Hippocampal formation (tissue), 2 donors: ENCODE results near the gene MBD4.
"Not testable (repeated sequence)": the region's sequence is repeated elsewhere in the genome, so short reads cannot be mapped to it uniquely, and the experiment has no call there.

ENCODE experiments used
- DNase-seq, 2 donors: peaks; one replicate each; lab custom pipeline; 2025; lab: John Stamatoyannopoulos, UW

The MBD4 gene

DNA sequence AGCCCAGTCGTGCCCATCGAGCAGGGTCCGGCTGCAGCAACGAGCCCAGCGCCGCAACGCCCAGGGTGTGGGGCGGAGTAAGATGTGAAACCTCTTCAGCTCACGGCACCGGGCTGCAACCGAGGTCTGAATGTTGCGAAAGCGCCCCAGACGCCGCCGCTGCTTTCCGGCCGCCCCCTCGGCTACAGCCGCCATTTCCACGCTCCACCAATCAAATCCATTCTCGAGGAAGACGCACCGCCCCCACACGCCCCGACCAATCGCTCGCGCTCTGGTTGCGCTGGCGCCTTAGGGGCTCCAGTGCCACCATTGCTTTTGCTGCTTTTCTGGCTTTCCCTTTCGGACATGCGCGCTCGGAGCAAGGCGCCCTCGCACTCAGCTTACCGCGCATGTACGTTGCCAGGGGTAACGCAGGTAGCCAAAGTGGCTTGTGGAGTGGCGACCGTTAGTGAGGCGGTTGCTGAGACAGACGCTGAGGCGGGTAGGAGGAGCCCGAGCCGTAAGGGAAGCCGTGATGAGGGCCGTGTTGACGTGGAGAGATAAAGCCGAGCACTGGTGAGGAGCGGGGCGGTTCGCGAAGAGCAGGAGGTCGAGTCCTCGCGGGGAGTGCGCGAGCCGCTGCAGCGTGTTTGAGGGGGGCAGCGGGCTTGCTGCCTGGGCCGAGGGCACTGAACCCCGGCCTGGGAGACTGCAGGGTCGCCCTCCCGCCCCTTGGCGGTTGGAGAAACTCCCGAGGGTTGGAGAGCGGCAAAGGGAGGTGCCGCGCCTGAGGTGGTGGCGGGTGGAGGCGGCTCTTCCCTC, at the start of gene MBD4, which contains the start of gene IFT122:
TSS of gene MBD4 (minus strand) at position 132 of the 801 bp plus-strand sequence. CDS start at position 17, 115 bp downstream.
TSS of gene IFT122 (plus strand) at position 408 of the 801 bp plus-strand sequence. CDS start at position 515, 107 bp downstream.
- DNase-seq = peak; percentile 96 to 97

DNA sequence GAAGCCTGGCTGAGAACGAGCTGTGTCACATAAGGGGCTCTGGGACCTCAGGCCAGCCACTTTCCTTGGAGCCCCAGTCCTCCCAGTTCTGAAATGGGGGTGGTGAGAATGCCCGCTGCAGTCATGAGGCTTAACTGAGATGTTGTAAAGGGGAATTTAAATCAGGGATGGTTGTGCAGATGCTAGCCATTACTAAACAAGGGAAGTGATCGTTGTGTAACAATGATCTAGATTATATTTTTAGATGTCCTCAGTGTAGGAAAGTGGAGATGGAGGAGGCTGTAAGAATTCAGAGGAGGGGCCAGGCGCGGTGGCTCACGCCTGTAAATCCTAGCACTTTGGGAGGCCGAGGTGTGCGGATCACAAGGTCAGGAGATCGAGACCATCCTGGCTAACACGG, 49.5 kb upstream of the MBD4 start:
- not testable (repeated sequence) for DNase-seq

DNA sequence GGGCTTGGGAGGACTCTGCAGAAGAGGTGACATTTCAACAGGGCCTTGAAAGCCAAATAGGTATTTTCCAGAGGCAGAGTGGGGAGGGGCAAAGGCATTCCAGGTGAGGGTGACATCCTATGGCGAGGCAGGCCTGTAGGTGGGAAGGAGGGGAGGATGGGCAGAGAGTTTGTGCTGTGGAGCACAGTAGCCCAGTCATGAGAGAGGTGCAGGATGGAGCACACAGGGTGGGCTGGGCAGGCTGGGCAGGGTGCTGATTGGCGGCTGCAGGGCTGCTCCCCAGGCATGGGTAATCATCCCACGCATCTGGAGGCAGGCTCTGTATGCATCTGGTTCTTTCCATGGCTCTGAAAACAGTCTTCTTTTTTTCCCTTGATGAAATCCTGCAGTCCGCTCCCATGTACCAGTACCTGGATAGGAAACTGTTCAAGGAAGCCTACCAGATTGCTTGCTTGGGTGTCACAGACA, 48.2 kb upstream of the MBD4 start:
- not testable (repeated sequence) for DNase-seq

DNA sequence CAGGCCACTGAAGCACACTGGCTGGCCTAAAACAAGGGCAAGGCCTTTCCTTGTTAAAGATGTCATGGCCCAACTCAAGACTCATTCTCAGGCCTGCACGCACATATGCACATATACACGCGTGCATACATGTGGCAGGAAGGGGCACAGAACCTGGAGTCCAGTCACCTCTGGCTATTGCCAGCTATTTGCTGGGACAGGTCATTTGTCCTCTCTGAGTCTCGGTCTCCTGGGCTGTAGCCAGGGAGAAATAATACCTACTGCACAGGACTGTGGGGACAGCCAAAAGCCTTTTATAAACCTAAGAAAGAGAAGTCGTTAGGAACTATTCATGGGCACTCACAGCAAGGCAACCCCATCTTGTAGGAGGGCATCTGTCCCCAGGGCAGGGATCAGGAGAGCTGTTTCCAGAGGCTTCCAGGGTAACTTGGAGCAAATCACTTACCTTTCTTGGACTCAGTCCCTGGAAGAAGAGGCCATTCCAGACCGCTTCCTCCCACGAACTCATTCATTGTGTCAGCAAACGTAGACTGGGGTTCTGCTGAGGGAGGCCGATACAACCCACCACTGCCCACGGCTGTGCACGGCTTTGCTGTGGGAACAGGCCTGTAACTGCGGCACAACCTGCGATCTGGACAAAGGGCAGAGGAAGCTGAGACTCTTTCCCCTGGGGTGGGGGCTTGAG, 47.6 kb upstream of the MBD4 start:
- no peak for DNase-seq

DNA sequence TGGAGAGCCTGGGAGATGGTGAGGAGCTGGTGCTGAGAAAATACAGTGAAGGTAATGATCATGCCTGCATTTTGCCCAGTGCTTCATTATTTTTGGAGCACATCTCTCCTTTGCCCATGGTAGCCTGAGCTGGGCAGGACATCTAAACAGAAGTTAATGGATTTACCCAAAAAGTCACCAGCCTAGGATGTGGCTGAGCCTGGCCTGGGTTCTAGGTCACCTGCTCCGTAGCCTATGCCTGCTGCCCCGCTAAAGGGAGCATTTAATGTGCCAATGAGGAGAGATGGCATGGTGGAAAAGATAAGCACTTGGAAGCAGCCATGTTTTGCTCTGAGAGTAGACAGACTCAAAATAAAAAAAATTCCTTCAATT, 46.9 kb upstream of the MBD4 start:
- DNase-seq = no peak

DNA sequence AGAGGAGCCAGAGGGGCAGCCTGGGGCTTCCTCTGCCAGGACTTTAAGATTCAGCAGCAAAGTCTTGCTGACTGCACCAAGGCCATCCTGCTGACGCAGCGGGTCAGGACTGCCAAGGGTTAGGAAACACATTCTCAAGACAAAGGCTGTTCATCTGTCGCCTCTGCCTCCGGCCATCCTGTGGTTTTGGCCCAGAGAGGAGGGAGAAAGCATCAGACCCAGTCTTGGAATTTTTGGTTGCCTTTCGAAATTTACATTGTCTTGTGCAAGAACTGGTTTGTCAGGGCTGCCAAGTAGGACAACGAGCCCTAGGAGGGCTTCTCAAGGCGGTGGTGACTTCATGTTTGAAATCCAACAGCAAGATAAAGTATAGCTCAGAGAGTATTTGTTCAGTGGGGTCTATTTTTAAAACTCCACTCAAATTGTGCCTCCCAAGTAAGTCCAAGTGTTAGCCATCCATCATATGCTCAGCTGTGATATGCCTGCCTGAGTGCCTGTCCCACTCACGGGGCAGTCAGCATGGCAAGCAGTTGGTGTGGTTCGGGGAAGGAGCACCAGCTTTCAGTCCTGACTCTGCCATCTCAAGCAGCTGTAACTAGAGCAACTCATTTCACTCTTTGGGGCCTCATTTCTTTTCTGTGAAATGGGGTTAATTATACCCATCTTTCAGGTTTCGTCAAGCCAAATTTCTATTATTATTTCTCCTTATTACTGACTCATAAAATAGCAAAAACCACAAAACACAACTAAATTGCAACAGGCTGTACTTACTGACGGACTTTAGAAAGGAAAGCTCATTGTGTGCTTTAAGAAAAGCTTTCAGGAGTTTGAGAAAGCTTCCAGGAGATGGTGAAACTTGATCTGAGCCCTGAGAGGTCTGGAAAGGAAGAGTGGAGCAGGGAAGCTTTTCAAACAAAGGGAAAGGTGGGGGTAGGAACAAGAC, 46.2 kb upstream of the MBD4 start:
- peak in 1 of 2 donors; percentile 22 for DNase-seq

DNA sequence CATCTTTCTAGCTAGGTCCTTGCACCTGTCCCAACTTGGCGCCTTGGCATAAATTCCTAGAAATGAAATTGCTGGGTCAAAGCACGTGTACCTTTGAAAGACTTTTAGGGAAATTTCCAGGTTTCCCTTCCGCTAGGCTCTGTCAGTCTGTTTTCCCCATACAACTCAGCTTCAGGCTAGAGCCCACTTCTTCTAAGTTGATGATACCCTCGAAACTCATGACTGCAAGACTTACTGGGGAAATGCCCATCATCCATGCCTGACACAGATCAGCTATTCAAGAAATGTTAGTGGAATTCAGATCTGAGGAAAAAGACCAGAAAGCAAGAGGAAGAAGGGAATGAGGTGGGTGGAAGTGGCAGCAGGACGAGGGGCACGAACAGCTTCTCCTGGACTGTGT, 45.4 kb upstream of the MBD4 start:
- DNase-seq = not testable (repeated sequence)

DNA sequence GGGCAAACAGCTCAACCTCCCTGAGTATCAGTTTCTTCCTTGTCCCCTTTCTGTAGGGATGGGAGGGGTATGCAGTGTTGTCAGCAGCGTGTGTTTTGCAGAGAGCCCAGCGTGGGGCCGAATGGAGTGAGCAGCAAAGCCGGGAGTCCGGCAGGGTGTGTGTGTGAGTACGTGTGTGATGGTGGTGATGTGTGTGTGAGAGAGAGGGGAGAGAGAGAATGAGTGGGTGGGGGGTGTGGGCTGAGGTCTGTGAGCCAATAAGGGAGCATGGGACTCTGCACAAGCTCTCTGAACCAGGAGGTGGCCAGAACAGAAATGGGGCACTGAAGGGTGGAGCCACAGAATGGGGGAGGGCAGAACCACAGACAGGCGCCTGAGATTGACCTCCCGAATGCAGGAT, 44.1 kb upstream of the MBD4 start:
- DNase-seq = no peak

DNA sequence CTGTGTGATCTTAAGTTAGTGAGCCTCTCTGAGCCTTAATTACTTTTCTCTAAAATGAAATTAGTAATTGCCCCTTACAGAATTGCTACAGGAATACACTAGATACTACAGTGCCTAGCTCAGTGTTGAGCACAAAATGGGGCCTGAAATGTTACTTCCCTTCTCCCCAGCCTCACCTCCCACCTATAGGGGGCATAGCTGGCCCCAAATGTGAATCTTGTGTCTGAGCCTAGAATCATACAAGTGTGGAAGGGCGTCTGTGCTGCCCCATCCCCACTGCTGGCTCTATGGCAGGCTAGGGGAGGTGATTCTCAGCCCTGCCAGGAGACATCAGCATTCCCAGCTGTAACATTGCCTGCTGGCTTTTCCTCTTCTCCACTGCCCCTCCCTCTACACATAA, 43.0 kb upstream of the MBD4 start:
- no peak for DNase-seq

DNA sequence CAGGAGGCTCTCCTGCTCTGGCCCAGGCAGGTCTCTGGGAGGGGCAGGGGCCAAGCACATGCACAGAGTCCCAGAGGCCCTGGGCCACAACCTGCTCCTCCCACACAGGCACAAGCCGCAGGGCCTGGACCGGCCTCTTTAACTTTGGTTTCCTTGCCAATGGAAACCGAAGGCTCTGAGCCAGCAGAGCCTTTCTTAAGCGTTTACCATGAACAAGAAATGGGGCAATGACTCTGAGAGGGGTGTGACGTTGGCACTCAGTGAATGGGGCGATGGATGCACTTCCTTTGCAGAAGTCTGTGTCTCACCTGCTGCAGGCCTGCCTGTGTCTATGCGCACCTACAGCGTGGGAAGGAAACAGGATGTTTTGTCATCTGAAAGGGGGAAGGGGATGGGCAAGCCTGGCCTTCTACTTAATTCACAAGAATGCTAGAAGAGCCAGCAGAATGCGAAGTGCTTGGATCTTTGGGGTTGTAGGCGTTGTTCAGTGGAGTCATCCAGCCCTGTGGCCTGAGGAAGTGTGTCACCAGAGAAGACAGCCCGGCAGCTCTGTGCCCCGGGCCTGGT, 42.1 kb upstream of the MBD4 start:
- DNase-seq = no peak

DNA sequence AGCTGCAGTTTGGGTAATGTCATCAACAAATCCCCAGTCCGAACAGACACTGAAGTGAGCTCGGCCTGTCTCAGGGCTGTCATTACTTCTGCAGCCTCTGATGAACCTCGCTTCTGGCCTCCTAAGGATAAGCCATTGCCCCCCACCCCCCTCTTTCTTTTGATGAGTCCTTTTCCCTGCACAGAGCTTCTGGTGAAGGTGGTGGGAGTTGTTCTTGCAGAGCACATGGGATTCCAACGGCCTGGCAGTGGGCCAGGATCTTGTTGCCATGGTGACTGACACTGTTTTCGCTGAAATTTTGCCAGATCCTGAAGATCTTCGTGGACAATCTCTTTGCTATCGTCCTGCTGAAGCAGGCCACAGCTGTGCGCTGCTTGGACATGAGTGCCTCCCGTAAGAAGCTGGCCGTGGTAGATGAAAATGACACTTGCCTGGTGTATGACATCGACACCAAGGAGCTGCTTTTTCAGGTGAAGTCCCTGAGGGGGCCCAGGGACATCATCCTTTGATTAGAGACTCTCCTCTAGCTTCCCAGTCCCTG, 41.5 kb upstream of the MBD4 start:
- not testable (repeated sequence) for DNase-seq

DNA sequence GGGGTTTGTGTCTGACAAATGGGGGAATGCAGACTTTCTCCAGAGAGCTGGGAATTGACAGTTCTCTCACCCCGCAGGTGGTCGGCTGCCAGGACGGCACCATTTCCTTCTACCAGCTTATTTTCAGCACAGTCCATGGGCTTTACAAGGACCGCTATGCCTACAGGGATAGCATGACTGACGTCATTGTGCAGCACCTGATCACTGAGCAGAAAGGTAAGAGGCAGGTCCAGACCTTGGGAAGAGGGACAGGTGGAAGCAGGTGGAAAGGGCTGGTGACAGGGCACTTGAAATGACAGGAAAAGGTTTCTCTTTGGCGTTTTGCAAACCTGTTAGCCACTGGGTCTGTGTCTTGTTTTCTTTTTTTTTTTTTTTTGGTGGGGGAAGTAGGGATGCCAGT, 36.8 kb upstream of the MBD4 start:
- DNase-seq = no peak

DNA sequence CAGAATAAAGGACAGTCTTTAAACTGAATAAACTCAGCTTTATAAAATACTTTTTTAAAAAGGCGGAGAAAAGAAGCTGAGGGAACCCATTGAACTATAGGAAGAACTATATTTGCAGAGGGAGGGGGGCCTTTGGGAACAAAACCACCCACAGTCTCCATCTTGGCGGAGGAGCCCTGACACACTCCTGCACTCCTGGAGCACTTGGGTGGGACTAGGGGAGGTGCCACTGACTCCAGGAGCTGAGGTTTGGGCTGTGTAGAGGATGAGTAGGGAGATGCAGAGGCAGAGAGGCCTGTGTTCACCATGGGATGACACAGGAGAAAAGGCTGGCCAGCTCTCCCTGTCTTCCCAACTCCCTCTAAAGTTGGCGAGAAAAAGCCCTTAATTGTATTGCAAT, 36.1 kb upstream of the MBD4 start:
- DNase-seq = no peak

DNA sequence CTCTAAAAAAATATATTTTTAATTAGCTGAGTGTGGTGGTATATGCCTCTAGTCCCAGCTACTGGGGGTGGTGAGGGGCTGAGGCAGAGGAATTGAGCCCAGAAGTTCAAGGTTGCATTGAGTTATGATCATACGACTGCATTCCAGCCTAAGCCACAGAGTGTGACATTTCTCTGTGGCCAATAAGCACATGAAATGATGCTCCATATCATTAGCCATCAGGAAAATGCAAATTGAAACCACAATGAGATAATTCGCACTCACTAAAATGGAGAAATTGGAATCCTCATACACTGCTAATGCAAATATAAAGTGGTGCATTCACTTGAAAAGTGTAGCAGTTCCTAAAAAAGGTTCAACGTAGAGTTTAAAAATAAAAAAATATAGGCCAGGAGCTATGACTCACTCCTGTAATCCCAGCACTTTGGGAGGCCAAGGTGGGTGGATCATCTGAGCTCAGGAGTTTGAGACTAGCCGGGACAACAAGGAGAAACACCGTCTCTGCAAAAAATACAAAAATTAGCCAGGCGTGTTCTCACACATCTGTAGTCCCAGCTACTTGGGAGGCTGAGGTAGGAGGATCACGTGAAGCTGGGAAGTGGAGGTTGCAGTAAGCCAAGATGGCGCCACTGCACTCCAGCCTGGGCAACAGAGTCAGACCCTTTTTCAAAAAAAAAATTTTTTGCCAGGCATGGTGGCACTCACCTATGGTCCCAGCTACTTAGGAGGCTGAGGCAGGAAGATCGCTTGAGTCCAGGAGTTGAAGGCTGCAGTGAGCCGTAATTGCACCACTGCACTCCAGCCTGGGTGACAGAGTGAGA, 35.4 kb upstream of the MBD4 start:
- no peak for DNase-seq

DNA sequence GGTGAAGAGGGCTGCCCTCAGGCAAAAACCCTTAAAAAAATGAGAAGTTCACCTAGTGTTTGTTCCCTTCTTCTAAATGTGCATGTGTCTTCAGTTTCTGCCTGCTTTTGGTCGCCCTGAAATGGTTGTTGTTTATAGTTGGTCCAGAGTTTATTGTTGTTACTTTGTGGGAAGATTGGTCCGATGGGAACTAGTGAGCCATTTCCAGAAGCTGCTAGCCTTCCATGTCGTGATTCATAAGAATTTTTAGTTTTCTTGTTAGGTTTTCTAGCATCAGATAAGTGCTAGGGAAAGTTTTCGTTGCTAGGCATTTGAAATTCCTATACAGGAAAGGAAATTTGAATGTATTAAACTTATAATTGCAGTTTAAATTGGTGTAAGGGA, 34.0 kb upstream of the MBD4 start:
- no peak for DNase-seq

DNA sequence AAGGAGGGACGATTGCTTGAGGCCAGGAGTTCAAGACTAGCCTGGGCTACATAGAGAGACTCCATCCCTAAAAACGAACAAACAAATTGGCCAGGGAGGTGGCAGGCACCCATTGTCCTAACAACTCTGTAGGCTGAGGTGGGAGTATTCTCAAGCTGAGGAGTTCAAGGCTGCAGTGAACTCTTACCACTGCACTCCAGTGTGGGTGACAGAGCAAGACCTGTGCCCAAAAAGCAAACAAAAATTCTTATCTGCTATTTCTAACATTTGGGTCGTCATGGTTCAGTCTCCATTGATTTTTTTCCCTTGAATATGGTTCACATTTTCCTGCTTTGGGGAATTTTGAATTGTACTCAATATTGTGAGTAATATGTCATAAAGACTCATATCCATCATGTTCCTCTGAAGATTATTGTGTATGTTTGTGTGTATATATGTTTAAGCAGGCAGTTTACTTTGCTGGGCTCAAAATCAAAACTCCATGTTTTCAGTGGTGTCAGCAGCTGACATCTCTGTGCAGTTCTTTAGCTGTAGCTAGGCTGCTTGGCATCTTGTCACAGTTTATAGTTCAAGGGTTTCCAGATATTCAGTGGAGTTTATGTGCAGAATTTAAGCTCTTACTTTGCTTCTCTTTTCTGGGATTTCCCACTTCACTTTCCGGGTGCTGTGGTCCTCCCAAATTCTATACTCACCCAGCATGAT, 33.5 kb upstream of the MBD4 start:
- no peak for DNase-seq

DNA sequence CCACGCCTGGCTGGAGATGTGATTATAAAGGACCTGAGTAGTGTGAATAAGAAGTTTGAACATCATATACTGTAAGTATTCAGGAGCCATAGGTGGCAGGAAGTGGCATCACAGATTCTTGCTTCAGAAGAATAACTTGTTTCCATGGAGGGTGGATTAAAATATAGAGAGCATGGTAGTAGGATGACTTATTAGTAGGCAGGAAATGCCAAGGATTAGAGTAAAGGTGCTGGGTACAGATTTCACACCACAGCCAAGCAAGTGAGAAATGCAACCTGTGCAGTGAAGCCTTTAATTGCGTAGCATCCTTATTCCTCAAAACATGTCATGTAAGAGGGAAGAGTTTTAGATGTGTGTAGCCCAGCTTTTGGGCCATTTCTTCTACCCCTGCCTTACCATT, 31.1 kb upstream of the MBD4 start:
- DNase-seq = no peak

DNA sequence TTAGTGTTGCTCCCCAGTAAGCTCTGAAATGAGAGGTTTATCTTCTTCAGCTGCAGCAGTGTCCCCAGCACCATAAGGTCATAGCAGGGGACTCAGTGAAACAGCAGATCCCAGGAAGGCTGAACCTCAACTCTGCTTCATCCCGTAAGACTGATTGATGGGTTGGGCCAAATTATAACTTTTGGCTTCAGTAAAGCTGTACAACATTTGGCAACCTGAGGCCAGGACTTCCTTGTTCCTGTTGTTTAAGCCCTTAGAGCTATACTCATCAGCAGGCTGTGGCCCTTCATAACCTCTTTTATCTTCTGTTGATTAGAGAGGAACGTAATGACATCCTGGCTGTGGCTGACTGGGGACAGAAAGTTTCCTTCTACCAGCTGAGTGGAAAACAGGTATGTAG, 29.3 kb upstream of the MBD4 start:
- DNase-seq = no peak

DNA sequence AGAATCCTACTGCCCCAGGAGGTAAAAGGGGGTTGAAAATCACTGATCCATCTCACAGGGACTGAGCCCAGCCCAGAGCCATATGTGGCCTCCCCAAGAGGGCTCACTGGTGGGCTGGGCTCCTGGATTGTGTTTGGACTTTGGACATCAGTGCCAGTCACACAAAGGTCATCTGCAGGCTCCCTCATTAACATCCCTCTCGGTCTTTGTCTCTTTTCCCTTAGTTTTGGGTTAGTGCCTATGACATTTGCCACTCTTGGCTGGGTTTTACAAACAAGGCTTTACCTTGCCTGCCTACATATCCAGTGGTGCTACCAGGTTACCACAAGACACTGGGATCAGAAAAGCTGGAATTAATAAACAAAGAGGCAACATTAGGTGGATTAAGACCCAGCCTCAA, 28.2 kb upstream of the MBD4 start:
- no peak for DNase-seq

DNA sequence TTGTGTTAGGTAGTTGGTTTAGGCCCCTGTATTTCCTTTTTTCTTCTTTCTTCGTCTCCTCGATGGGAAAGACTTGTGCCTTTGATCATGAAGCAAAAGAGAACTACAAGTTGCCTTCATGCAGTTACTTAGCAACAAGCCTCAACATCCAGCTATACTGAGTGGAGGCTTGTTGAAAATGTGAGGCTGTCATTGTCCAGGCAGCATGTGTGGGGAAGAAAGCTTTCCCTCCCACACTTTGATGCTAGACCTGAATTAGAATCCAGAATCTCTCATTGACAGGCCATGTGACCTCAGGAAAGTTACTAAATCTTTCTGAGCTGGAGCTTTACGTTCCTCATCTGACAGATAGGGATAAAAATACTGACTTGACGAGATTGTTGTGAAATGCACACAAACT, 24.0 kb upstream of the MBD4 start:
- no peak for DNase-seq
